PFSK-1 (cell line): Measurements from ENCODE around the gene GALNT9.

Experiments
- FOXP2 ChIP-seq: optimal IDR thresholded peaks from 2 replicates; pipeline ENCODE3; 2011; ENCODE audit warnings: borderline replicate concordance, control low read depth, inconsistent platforms; ENCODE audit not compliant: insufficient read depth; ENCODE audit errors: extremely low read length, extremely low read depth
- POLR2AphosphoS5 ChIP-seq: IDR thresholded peaks from 2 replicates; pipeline ENCODE4 v1.6.1; 2012; ENCODE audit warnings: low read depth, mild to moderate bottlenecking, control low read depth, low read length, moderate library complexity
- REST ChIP-seq, 2 experiments: IDR thresholded peaks; 2 replicates each; pipeline versions ENCODE4 v1.6.1 to v1.8.0; 2011 to 2012; ENCODE audit warnings: low read depth in 2 of 2, low read length in 2 of 2, control low read depth in 1 of 2, inconsistent platforms in 1 of 2, mild to moderate bottlenecking in 1 of 2, moderate library complexity in 1 of 2; ENCODE audit not compliant: insufficient read depth in 1 of 2
- SIN3A ChIP-seq: IDR thresholded peaks from 2 replicates; pipeline ENCODE4 v1.6.1; 2012; ENCODE audit warnings: mild to moderate bottlenecking, low read length, moderate library complexity, borderline replicate concordance; ENCODE audit not compliant: insufficient read depth
- TAF1 ChIP-seq: IDR thresholded peaks from 2 replicates; pipeline ENCODE4 v1.6.1; 2012; ENCODE audit warnings: low read length, control low read depth, borderline replicate concordance; ENCODE audit not compliant: insufficient read depth

GRCh38 chr12:132248453-132249167, 80.8 kb downstream of the GALNT9 start:
- TF ChIP-seq POLR2AphosphoS5, result no peak
- TF ChIP-seq REST (IDR thresholded peaks at IDR 0.05; ENCODE audit: insufficient read depth in 1 of 2, low read depth in 2 of 2, low read length in 2 of 2), result no peak
- no peak for TF ChIP-seq TAF1
- TF ChIP-seq SIN3A, result no peak
- TF ChIP-seq FOXP2, result no peak
